Measurements from ENCODE around the gene CTLA4. TPM values are rescaled to one million over a fixed set of nuclear protein-coding genes. Genes with fewer than 3 reads are reported as not detected.

The CTLA4 gene
- total and polyA plus RNA-seq, 2 experiments from 2014 or later, result not detected

DNA sequence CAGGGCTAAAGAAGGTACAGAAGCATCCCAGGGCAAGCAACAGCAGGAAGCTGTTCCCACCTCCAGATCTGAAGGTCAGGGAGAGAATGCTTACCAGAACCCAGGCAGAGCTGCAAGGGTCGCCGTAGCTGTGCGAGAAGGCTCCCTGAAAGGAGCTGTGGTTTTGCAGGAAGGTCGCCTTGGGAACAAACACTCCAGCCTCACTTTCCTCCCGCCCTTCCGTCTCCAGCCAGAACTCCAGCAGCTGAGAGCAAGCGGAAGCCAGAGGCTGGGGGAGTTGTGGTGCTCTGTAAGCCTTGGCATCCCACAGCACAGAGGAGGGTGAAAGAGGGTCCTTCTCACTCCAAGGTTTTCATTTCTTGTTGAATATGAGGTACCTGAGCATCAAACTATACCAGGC lies 50.7 kb downstream of the CTLA4 start:
- ATAC-seq, result peak; percentile 76
- no peak overlapping the region; the same call in 1 of the 2 replicates for H2AFZ ChIP-seq

More for the DNA sequence above, 50.7 kb downstream of the CTLA4 start:
- no peak overlapping the region for H3K4me3 Mint-ChIP-seq
- Histone ChIP-seq H3K4me1 (ENCODE audit: insufficient read depth) (no peaks in the 10 kb centered on the region), H3K9me2 (ENCODE audit: insufficient read depth) (no peaks in the 10 kb centered on the region), H3K4me2 (no peak overlapping the region), H3K4me3 (no peak overlapping the region), H3K27ac (ENCODE audit: low read depth) (no peak overlapping the region), H3F3A (replicated peaks; ENCODE audit: low read depth) (no peaks in the 10 kb centered on the region), H3K79me2 (replicated peaks; ENCODE audit: insufficient read depth) (no peaks in the 10 kb centered on the region), H4K20me1 (replicated peaks; ENCODE audit: insufficient read depth) (no peaks in the 10 kb centered on the region), H3K36me3 (ENCODE audit: insufficient read depth) (no peaks in the 10 kb centered on the region), H3K27me3 (ENCODE audit: insufficient read depth) (no peaks in the 10 kb centered on the region)
- no peak for TF ChIP-seq ZNF114 (CRISPR knock-in tag; IDR thresholded peaks at IDR 0.05)
- TF ChIP-seq CREB1 (CRISPR knock-in tag; IDR thresholded peaks at IDR 0.05; ENCODE audit: low read depth), result no peak
- TF ChIP-seq ZNF331 (CRISPR knock-in tag; IDR thresholded peaks at IDR 0.05; ENCODE audit: low read depth), result no peak
- TF ChIP-seq POLR2AphosphoS5 (IDR thresholded peaks at IDR 0.05; ENCODE audit: low read depth), result no peak
- TF ChIP-seq STAT1 (IDR thresholded peaks at IDR 0.05; ENCODE audit: unreplicated experiment), result no peak
- TF ChIP-seq JUNB (IDR thresholded peaks at IDR 0.05; ENCODE audit: unreplicated experiment), result no peak
- TF ChIP-seq EZH2 (IDR thresholded peaks at IDR 0.05; ENCODE audit: low read depth, unreplicated experiment), result no peak
- TF ChIP-seq NANOG (IDR thresholded peaks at IDR 0.05; ENCODE audit: borderline replicate concordance), result no peak
- TF ChIP-seq EZH2phosphoT487 (IDR thresholded peaks at IDR 0.05; ENCODE audit: unreplicated experiment), result no peak
- TF ChIP-seq, protein P1, sequence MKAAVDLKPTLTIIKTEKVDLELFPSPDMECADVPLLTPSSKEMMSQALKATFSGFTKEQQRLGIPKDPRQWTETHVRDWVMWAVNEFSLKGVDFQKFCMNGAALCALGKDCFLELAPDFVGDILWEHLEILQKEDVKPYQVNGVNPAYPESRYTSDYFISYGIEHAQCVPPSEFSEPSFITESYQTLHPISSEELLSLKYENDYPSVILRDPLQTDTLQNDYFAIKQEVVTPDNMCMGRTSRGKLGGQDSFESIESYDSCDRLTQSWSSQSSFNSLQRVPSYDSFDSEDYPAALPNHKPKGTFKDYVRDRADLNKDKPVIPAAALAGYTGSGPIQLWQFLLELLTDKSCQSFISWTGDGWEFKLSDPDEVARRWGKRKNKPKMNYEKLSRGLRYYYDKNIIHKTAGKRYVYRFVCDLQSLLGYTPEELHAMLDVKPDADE (IDR thresholded peaks at IDR 0.05), result no peak
- TF ChIP-seq, protein P2, sequence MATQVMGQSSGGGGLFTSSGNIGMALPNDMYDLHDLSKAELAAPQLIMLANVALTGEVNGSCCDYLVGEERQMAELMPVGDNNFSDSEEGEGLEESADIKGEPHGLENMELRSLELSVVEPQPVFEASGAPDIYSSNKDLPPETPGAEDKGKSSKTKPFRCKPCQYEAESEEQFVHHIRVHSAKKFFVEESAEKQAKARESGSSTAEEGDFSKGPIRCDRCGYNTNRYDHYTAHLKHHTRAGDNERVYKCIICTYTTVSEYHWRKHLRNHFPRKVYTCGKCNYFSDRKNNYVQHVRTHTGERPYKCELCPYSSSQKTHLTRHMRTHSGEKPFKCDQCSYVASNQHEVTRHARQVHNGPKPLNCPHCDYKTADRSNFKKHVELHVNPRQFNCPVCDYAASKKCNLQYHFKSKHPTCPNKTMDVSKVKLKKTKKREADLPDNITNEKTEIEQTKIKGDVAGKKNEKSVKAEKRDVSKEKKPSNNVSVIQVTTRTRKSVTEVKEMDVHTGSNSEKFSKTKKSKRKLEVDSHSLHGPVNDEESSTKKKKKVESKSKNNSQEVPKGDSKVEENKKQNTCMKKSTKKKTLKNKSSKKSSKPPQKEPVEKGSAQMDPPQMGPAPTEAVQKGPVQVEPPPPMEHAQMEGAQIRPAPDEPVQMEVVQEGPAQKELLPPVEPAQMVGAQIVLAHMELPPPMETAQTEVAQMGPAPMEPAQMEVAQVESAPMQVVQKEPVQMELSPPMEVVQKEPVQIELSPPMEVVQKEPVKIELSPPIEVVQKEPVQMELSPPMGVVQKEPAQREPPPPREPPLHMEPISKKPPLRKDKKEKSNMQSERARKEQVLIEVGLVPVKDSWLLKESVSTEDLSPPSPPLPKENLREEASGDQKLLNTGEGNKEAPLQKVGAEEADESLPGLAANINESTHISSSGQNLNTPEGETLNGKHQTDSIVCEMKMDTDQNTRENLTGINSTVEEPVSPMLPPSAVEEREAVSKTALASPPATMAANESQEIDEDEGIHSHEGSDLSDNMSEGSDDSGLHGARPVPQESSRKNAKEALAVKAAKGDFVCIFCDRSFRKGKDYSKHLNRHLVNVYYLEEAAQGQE (IDR thresholded peaks at IDR 0.05; ENCODE audit: unreplicated experiment), result no peak
- TF ChIP-seq, protein P3, sequence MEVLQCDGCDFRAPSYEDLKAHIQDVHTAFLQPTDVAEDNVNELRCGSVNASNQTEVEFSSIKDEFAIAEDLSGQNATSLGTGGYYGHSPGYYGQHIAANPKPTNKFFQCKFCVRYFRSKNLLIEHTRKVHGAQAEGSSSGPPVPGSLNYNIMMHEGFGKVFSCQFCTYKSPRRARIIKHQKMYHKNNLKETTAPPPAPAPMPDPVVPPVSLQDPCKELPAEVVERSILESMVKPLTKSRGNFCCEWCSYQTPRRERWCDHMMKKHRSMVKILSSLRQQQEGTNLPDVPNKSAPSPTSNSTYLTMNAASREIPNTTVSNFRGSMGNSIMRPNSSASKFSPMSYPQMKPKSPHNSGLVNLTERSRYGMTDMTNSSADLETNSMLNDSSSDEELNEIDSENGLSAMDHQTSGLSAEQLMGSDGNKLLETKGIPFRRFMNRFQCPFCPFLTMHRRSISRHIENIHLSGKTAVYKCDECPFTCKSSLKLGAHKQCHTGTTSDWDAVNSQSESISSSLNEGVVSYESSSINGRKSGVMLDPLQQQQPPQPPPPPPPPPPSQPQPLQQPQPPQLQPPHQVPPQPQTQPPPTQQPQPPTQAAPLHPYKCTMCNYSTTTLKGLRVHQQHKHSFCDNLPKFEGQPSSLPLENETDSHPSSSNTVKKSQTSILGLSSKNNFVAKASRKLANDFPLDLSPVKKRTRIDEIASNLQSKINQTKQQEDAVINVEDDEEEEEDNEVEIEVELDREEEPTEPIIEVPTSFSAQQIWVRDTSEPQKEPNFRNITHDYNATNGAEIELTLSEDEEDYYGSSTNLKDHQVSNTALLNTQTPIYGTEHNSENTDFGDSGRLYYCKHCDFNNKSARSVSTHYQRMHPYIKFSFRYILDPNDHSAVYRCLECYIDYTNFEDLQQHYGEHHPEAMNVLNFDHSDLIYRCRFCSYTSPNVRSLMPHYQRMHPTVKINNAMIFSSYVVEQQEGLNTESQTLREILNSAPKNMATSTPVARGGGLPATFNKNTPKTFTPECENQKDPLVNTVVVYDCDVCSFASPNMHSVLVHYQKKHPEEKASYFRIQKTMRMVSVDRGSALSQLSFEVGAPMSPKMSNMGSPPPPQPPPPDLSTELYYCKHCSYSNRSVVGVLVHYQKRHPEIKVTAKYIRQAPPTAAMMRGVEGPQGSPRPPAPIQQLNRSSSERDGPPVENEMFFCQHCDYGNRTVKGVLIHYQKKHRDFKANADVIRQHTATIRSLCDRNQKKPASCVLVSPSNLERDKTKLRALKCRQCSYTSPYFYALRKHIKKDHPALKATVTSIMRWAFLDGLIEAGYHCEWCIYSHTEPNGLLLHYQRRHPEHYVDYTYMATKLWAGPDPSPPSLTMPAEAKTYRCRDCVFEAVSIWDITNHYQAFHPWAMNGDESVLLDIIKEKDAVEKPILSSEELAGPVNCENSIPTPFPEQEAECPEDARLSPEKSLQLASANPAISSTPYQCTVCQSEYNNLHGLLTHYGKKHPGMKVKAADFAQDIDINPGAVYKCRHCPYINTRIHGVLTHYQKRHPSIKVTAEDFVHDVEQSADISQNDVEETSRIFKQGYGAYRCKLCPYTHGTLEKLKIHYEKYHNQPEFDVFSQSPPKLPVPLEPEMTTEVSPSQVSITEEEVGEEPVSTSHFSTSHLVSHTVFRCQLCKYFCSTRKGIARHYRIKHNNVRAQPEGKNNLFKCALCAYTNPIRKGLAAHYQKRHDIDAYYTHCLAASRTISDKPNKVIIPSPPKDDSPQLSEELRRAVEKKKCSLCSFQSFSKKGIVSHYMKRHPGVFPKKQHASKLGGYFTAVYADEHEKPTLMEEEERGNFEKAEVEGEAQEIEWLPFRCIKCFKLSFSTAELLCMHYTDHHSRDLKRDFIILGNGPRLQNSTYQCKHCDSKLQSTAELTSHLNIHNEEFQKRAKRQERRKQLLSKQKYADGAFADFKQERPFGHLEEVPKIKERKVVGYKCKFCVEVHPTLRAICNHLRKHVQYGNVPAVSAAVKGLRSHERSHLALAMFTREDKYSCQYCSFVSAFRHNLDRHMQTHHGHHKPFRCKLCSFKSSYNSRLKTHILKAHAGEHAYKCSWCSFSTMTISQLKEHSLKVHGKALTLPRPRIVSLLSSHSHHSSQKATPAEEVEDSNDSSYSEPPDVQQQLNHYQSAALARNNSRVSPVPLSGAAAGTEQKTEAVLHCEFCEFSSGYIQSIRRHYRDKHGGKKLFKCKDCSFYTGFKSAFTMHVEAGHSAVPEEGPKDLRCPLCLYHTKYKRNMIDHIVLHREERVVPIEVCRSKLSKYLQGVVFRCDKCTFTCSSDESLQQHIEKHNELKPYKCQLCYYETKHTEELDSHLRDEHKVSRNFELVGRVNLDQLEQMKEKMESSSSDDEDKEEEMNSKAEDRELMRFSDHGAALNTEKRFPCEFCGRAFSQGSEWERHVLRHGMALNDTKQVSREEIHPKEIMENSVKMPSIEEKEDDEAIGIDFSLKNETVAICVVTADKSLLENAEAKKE (CRISPR knock-in tag; IDR thresholded peaks at IDR 0.05), result no peak
- TF ChIP-seq, protein P4, sequence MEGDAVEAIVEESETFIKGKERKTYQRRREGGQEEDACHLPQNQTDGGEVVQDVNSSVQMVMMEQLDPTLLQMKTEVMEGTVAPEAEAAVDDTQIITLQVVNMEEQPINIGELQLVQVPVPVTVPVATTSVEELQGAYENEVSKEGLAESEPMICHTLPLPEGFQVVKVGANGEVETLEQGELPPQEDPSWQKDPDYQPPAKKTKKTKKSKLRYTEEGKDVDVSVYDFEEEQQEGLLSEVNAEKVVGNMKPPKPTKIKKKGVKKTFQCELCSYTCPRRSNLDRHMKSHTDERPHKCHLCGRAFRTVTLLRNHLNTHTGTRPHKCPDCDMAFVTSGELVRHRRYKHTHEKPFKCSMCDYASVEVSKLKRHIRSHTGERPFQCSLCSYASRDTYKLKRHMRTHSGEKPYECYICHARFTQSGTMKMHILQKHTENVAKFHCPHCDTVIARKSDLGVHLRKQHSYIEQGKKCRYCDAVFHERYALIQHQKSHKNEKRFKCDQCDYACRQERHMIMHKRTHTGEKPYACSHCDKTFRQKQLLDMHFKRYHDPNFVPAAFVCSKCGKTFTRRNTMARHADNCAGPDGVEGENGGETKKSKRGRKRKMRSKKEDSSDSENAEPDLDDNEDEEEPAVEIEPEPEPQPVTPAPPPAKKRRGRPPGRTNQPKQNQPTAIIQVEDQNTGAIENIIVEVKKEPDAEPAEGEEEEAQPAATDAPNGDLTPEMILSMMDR (conservative IDR thresholded peaks at IDR 0.05; ENCODE audit: low read depth in 2 of 2), result no peak
- H3K9me3 Mint-ChIP-seq, result no peaks in the 10 kb centered on the region
- DNase-seq (ENCODE audit: low spot score), result peak; percentile 38
- H3K36me3 Mint-ChIP-seq (ENCODE audit: low read depth), result no peaks in the 10 kb centered on the region
- no peak overlapping the region for H3K27ac Mint-ChIP-seq
- H3K4me1 Mint-ChIP-seq, result peaks cover 10% of the 10 kb centered on the region; the same call in 2 of the 3 replicates
- no peaks in the 10 kb centered on the region for H3K27me3 Mint-ChIP-seq (ENCODE audit: insufficient read depth, low read depth, poor library complexity)
